ENCODE data around the gene TMBIM4. TPM values are rescaled to one million over a fixed set of nuclear protein-coding genes. Genes with fewer than 3 reads are reported as not detected.

TMBIM4 gene
- total RNA-seq, 1 experiment from 2014 or later, result 51.1 TPM

GRCh38 chr12:66206141-66206540, 36.3 kb upstream of the TMBIM4 start:
- H3K36me3 ChIP-seq (ENCODE audit: control insufficient read depth in 1 of 2, insufficient read depth in 2 of 2, low read length in 2 of 2), result no peaks in the 10 kb centered on the region
- no peaks in the 10 kb centered on the region for H3K9me3 ChIP-seq (ENCODE audit: control insufficient read depth in 1 of 2, insufficient read depth in 1 of 2, low read depth in 1 of 2, low read length in 2 of 2)
- no peak overlapping the region for H3K27ac ChIP-seq (ENCODE audit: low read depth, low read length)
- ATAC-seq, result no peak
- no peak overlapping the region for H3K4me3 ChIP-seq (replicated peaks in 1 of 2; ENCODE audit: low read depth in 1 of 2, low read length in 2 of 2)
- no TSS peak for BruUV-seq (replicated peaks)
- TF ChIP-seq POLR2AphosphoS5 (IDR thresholded peaks at IDR 0.05; ENCODE audit: low read depth, low read length) (no peak), ATF3 (IDR thresholded peaks at IDR 0.05) (no peak), CEBPB (IDR thresholded peaks at IDR 0.05; ENCODE audit: low read depth) (no peak), JUND (IDR thresholded peaks at IDR 0.05) (no peak), EZH2 (IDR thresholded peaks at IDR 0.05) (no peak)
- no peaks in the 10 kb centered on the region for H3K9me2 ChIP-seq (ENCODE audit: insufficient read depth)
- H3K79me2 ChIP-seq (ENCODE audit: insufficient read depth, low read length), result no peaks in the 10 kb centered on the region
- intact Hi-C loops (cut with micrococcal nuclease), result no loop called here
- no peaks in the 10 kb centered on the region for H4K20me1 ChIP-seq (ENCODE audit: insufficient read depth)
- CTCF ChIA-PET, result no interaction called here
- DNase-seq (ENCODE audit: low read depth, low spot score), result no peak
- H3K27me3 ChIP-seq (ENCODE audit: insufficient read depth, low read length), result 0 out of 2 replicates have a peak, but pooled peaks cover 6% of the 10 kb centered on the region
- H3K9ac ChIP-seq (ENCODE audit: low read length), result no peak overlapping the region
- RAD21 ChIA-PET (ENCODE audit: low non-redundant PET in 1 of 2, low total read pairs in 2 of 2, uncharacterized antibody in 2 of 2, unreplicated experiment in 2 of 2), result no interaction called here
- H2AFZ ChIP-seq (ENCODE audit: low read depth, low read length, poor library complexity, severe bottlenecking), result no peak overlapping the region
- H3K4me1 ChIP-seq (ENCODE audit: control insufficient read depth in 1 of 2, insufficient read depth in 2 of 2, low read length in 2 of 2), result no peaks in the 10 kb centered on the region
- POLR2A ChIA-PET, result no interaction called here
- H3K4me2 ChIP-seq (ENCODE audit: low read length), result no peak overlapping the region

DNA sequence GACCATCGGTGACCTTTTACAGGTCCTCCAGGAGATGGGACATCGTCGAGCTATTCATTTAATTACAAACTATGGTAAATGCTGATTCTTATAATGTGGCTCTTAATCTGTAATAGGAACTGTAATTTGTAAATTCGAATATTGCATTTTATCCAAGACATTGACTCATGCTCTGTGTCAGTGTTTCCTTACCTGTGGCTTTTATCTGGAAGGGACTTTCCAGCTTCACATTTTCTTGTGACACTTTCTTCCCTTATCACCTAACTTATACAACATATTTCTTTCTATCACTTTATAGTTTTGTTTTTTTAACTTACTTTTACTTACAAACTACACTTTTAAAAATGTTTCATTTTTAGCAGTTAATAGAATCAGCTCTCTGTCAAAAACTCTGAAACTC, 34.0 kb upstream of the TMBIM4 start:
- RAD21 ChIA-PET (ENCODE audit: low non-redundant PET in 1 of 2, low total read pairs in 2 of 2, uncharacterized antibody in 2 of 2, unreplicated experiment in 2 of 2), result no interaction called here
- TF ChIP-seq YY1 (IDR thresholded peaks at IDR 0.05; ENCODE audit: extremely low read depth, insufficient replicate concordance, low read depth, low read length) (no peak), POLR2AphosphoS5 (IDR thresholded peaks at IDR 0.05; ENCODE audit: low read depth, low read length) (no peak), EZH2 (IDR thresholded peaks at IDR 0.05) (no peak), ZFX (IDR thresholded peaks at IDR 0.05) (no peak), SP1 (IDR thresholded peaks at IDR 0.05; ENCODE audit: low read depth) (no peak), EGR1 (IDR thresholded peaks at IDR 0.05; ENCODE audit: low read depth) (no peak), SRF (IDR thresholded peaks at IDR 0.05; ENCODE audit: low read depth) (no peak), CEBPB (IDR thresholded peaks at IDR 0.05; ENCODE audit: low read depth) (no peak), RAD21 (IDR thresholded peaks at IDR 0.05; ENCODE audit: low read depth) (no peak), ELF1 (IDR thresholded peaks at IDR 0.05; ENCODE audit: borderline replicate concordance, low read depth) (no peak), FOSL1 (IDR thresholded peaks at IDR 0.05; ENCODE audit: low read depth) (no peak), CBX3 (IDR thresholded peaks at IDR 0.05; ENCODE audit: low read depth) (no peak), SIN3A (IDR thresholded peaks at IDR 0.05; ENCODE audit: low read depth) (no peak), JUND (IDR thresholded peaks at IDR 0.05) (no peak)
- TF ChIP-seq, protein P1, sequence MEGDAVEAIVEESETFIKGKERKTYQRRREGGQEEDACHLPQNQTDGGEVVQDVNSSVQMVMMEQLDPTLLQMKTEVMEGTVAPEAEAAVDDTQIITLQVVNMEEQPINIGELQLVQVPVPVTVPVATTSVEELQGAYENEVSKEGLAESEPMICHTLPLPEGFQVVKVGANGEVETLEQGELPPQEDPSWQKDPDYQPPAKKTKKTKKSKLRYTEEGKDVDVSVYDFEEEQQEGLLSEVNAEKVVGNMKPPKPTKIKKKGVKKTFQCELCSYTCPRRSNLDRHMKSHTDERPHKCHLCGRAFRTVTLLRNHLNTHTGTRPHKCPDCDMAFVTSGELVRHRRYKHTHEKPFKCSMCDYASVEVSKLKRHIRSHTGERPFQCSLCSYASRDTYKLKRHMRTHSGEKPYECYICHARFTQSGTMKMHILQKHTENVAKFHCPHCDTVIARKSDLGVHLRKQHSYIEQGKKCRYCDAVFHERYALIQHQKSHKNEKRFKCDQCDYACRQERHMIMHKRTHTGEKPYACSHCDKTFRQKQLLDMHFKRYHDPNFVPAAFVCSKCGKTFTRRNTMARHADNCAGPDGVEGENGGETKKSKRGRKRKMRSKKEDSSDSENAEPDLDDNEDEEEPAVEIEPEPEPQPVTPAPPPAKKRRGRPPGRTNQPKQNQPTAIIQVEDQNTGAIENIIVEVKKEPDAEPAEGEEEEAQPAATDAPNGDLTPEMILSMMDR (IDR thresholded peaks at IDR 0.05 in 2 of 3, conservative IDR thresholded peaks at IDR 0.05 in 1 of 3; ENCODE audit: borderline replicate concordance in 1 of 3, insufficient read depth in 1 of 3, low read depth in 2 of 3, low read length in 2 of 3), result no peak
- TF ChIP-seq, protein P2, sequence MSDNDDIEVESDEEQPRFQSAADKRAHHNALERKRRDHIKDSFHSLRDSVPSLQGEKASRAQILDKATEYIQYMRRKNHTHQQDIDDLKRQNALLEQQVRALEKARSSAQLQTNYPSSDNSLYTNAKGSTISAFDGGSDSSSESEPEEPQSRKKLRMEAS (IDR thresholded peaks at IDR 0.05), result no peak
- TF ChIP-seq, protein P3, sequence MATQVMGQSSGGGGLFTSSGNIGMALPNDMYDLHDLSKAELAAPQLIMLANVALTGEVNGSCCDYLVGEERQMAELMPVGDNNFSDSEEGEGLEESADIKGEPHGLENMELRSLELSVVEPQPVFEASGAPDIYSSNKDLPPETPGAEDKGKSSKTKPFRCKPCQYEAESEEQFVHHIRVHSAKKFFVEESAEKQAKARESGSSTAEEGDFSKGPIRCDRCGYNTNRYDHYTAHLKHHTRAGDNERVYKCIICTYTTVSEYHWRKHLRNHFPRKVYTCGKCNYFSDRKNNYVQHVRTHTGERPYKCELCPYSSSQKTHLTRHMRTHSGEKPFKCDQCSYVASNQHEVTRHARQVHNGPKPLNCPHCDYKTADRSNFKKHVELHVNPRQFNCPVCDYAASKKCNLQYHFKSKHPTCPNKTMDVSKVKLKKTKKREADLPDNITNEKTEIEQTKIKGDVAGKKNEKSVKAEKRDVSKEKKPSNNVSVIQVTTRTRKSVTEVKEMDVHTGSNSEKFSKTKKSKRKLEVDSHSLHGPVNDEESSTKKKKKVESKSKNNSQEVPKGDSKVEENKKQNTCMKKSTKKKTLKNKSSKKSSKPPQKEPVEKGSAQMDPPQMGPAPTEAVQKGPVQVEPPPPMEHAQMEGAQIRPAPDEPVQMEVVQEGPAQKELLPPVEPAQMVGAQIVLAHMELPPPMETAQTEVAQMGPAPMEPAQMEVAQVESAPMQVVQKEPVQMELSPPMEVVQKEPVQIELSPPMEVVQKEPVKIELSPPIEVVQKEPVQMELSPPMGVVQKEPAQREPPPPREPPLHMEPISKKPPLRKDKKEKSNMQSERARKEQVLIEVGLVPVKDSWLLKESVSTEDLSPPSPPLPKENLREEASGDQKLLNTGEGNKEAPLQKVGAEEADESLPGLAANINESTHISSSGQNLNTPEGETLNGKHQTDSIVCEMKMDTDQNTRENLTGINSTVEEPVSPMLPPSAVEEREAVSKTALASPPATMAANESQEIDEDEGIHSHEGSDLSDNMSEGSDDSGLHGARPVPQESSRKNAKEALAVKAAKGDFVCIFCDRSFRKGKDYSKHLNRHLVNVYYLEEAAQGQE (IDR thresholded peaks at IDR 0.05; ENCODE audit: low read depth), result no peak

More for the DNA sequence above, 34.0 kb upstream of the TMBIM4 start:
- H2AFZ ChIP-seq (ENCODE audit: low read depth, low read length, poor library complexity, severe bottlenecking), result no peak overlapping the region
- no peak overlapping the region for H3K4me3 ChIP-seq (replicated peaks in 1 of 2; ENCODE audit: low read depth in 1 of 2, low read length in 2 of 2)
- H3K9me2 ChIP-seq (ENCODE audit: insufficient read depth), result no peaks in the 10 kb centered on the region
- H3K9ac ChIP-seq (ENCODE audit: low read length), result no peak overlapping the region
- H3K9me3 ChIP-seq (ENCODE audit: control insufficient read depth in 1 of 2, insufficient read depth in 1 of 2, low read depth in 1 of 2, low read length in 2 of 2), result peaks cover 6 to 9% of the 10 kb centered on the region in 2 experiments; a peak in 2 of 4 replicates
- no peaks in the 10 kb centered on the region for H3K36me3 ChIP-seq (ENCODE audit: control insufficient read depth in 1 of 2, insufficient read depth in 2 of 2, low read length in 2 of 2)
- ChIA-PET CTCF (no interaction called here), POLR2A (no interaction called here)
- H3K27me3 ChIP-seq (ENCODE audit: insufficient read depth, low read length), result 0 out of 2 replicates have a peak, but pooled peaks cover 6% of the 10 kb centered on the region
- BruUV-seq (replicated peaks), result no TSS peak
- no peaks in the 10 kb centered on the region for H3K79me2 ChIP-seq (ENCODE audit: insufficient read depth, low read length)
- no peaks in the 10 kb centered on the region for H4K20me1 ChIP-seq (ENCODE audit: insufficient read depth)
- H3K4me2 ChIP-seq (ENCODE audit: low read length), result no peak overlapping the region
- no peaks in the 10 kb centered on the region for H3K4me1 ChIP-seq (ENCODE audit: control insufficient read depth in 1 of 2, insufficient read depth in 2 of 2, low read length in 2 of 2)
- intact Hi-C loops (cut with micrococcal nuclease), result no loop called here
- no peak for ATAC-seq
- no peak for DNase-seq (ENCODE audit: low read depth, low spot score)
- H3K27ac ChIP-seq (ENCODE audit: low read depth, low read length), result no peak overlapping the region
